Mammary epithelial cell (primary cell): ENCODE results near the gene GTF3C2.

ENCODE experiments used
- CTCF ChIP-seq, 2 donors: IDR thresholded peaks in 1 of 2; conservative IDR thresholded peaks in 1 of 2; 2 replicates each; pipeline ENCODE4 v1.5.1; 2011 to 2012; ENCODE audit warnings: inconsistent platforms in 2 of 2, low read length in 2 of 2, mild to moderate bottlenecking in 2 of 2, control low read depth in 1 of 2, low read depth in 1 of 2; ENCODE audit not compliant: insufficient read depth in 1 of 2; ENCODE audit errors: extremely low read depth in 1 of 2
- EZH2 ChIP-seq: IDR thresholded peaks from 2 replicates; pipeline ENCODE4 v1.6.1; 2012; ENCODE audit warnings: low read length, inconsistent platforms, borderline replicate concordance

- no peak for TF ChIP-seq CTCF (conservative IDR thresholded peaks at IDR 0.05 in 1 of 2, IDR thresholded peaks at IDR 0.05 in 1 of 2; ENCODE audit: extremely low read depth in 1 of 2, insufficient read depth in 1 of 2, low read depth in 1 of 2, low read length in 2 of 2)
- TF ChIP-seq EZH2, result no peak
Observed at GRCh38 chr2:27305516-27305915, 51.0 kb downstream of the GTF3C2 start.
